SK-N-SH (cell line): Measurements from ENCODE around the gene COL5A1. TPM values are rescaled to one million over a fixed set of nuclear protein-coding genes. Genes with fewer than 3 reads are reported as not detected.

Experiments used
- CTCF ChIA-PET: fragments of 300-600, 350-600 bp; formaldehyde crosslinking; extraction: SDS; loops from one replicate; lab custom pipeline; 2021; lab: Yijun Ruan, JAX
- POLR2A ChIA-PET: fragments of 350-600 bp; sonication (Branson Sonifier 250); formaldehyde crosslinking; extraction: SDS; loops from one replicate; lab custom pipeline; 2020; ENCODE audit warnings: antibody characterized with exemption, inconsistent platforms; lab: Yijun Ruan, JAX
- DNase-seq: peaks from one replicate; pipeline ENCODE4 v3.0.0; 2012
- H2AFZ ChIP-seq: fragments of 200-600 bp; sonication (generic); 2 replicates; pipeline ENCODE4 v1.8.1; 2016; ENCODE audit warnings: antibody characterized with exemption, mild to moderate bottlenecking, low read depth
- H3F3A ChIP-seq: fragments of 200-600 bp; sonication (generic); replicated peaks from 2 replicates; pipeline ENCODE3; 2016; ENCODE audit warnings: antibody characterized with exemption, mild to moderate bottlenecking; ENCODE audit not compliant: insufficient read depth
- H3K27ac ChIP-seq, 2 experiments: fragments of 200-500 bp in 1 of 2; fragments of 200-600 bp in 1 of 2; sonication (Bioruptor generic) in 1 of 2; sonication (generic), shearing (Covaris generic) in 1 of 2; 2 replicates each; pipeline versions ENCODE4 v1.5.1 to v1.6.1; 2014 to 2016; ENCODE audit warnings: low read depth in 2 of 2, inconsistent platforms in 1 of 2, low read length in 1 of 2, mild to moderate bottlenecking in 1 of 2, mixed read lengths in 1 of 2
- H3K27me3 ChIP-seq: fragments of 200-600 bp; sonication (generic), shearing (Covaris generic); 2 replicates; pipeline ENCODE4 v1.6.1; 2016; ENCODE audit warnings: mixed run types; ENCODE audit not compliant: insufficient read depth
- H3K36me3 ChIP-seq, 2 experiments: fragments of 200-500 bp in 1 of 2; fragments of 200-600 bp in 1 of 2; sonication (Bioruptor generic) in 1 of 2; sonication (generic) in 1 of 2; replicated peaks in 1 of 2; 2 replicates each; pipeline versions ENCODE3 to v1.5.1; 2014 to 2016; ENCODE audit warnings: low read length in 1 of 2, mild to moderate bottlenecking in 1 of 2; ENCODE audit not compliant: insufficient read depth in 2 of 2, control insufficient read depth in 1 of 2
- H3K4me1 ChIP-seq, 2 experiments: fragments of 200-500 bp in 1 of 2; fragments of 200-600 bp in 1 of 2; sonication (Bioruptor generic) in 1 of 2; sonication (generic), shearing (Covaris generic) in 1 of 2; 2 replicates each; pipeline versions ENCODE4 v1.5.1 to v1.6.1; 2014 to 2016; ENCODE audit warnings: low read depth in 1 of 2, low read length in 1 of 2, mixed run types in 1 of 2; ENCODE audit not compliant: insufficient read depth in 2 of 2, control insufficient read depth in 1 of 2
- H3K4me2 ChIP-seq: fragments of 200-600 bp; sonication (generic), shearing (Covaris generic); 2 replicates; pipeline ENCODE4 v1.6.1; 2017; ENCODE audit warnings: mixed run types
- H3K4me3 ChIP-seq, 2 experiments: fragments of 200-500 bp in 1 of 2; fragments of 200-600 bp in 1 of 2; sonication (Bioruptor generic) in 1 of 2; sonication (generic), shearing (Covaris generic) in 1 of 2; 2 replicates each; pipeline versions ENCODE4 v1.5.1 to v1.8.1; 2014 to 2016; ENCODE audit warnings: low read depth in 2 of 2, inconsistent platforms in 1 of 2, low read length in 1 of 2, mild to moderate bottlenecking in 1 of 2, mixed read lengths in 1 of 2, moderate library complexity in 1 of 2
- H3K79me2 ChIP-seq: fragments of 200-600 bp; sonication (generic); 2 replicates; pipeline ENCODE4 v1.8.1; 2017; ENCODE audit warnings: mild to moderate bottlenecking; ENCODE audit not compliant: insufficient read depth
- H3K9ac ChIP-seq: fragments of 200-600 bp; sonication (generic); 2 replicates; pipeline ENCODE4 v1.6.1; 2017; ENCODE audit warnings: mixed run types
- H3K9me2 ChIP-seq: fragments of 200-600 bp; sonication (generic); 2 replicates; pipeline ENCODE4 v1.6.1; 2017; ENCODE audit warnings: mixed run types
- H3K9me3 ChIP-seq: fragments of 200-600 bp; sonication (generic); 2 replicates; pipeline ENCODE4 v1.6.1; 2017; ENCODE audit warnings: mixed run types, mild to moderate bottlenecking, moderate library complexity
- H4K20me1 ChIP-seq: fragments of 200-600 bp; sonication (generic); 2 replicates; pipeline ENCODE4 v1.6.1; 2017; ENCODE audit warnings: mild to moderate bottlenecking, mixed run types; ENCODE audit not compliant: insufficient read depth
- CTCF ChIP-seq: fragments of 200-600 bp; sonication (generic); IDR thresholded peaks from 2 replicates; pipeline ENCODE4 v1.6.1; 2017; ENCODE audit warnings: antibody characterized with exemption, mild to moderate bottlenecking, moderate library complexity
- EZH2phosphoT487 ChIP-seq: fragments of 200-600 bp; sonication (generic); IDR thresholded peaks from 2 replicates; pipeline ENCODE4 v1.6.1; 2017; ENCODE audit warnings: low read depth, mixed run types, mild to moderate bottlenecking, antibody characterized with exemption, moderate library complexity, borderline replicate concordance
- FOSL2 ChIP-seq: IDR thresholded peaks from 2 replicates; pipeline ENCODE4 v1.4.0; 2012; ENCODE audit warnings: low read depth, mild to moderate bottlenecking, moderate library complexity, borderline replicate concordance
- GABPA ChIP-seq: IDR thresholded peaks from 2 replicates; pipeline ENCODE4 v1.4.0; 2012; ENCODE audit warnings: low read depth, mild to moderate bottlenecking
- IRF3 ChIP-seq: fragments of 150-350 bp; IDR thresholded peaks from 2 replicates; pipeline ENCODE4 v1.6.1; 2016; ENCODE audit warnings: mild to moderate bottlenecking, low read depth, low read length
- JUND ChIP-seq: IDR thresholded peaks from 2 replicates; pipeline ENCODE4 v1.4.0; 2012
- MAX ChIP-seq: IDR thresholded peaks from 2 replicates; pipeline ENCODE4 v1.4.0; 2012; ENCODE audit warnings: low read depth
- NFIC ChIP-seq: IDR thresholded peaks from 2 replicates; pipeline ENCODE4 v1.4.0; 2012; ENCODE audit warnings: borderline replicate concordance
- NRF1 ChIP-seq: IDR thresholded peaks from 2 replicates; pipeline ENCODE4 v1.6.1; 2012; ENCODE audit warnings: low read depth, mild to moderate bottlenecking, low read length
- PBX3 ChIP-seq: IDR thresholded peaks from 2 replicates; pipeline ENCODE4; 2012
- POLR2AphosphoS5 ChIP-seq: IDR thresholded peaks from 2 replicates; pipeline ENCODE4 v1.6.1; 2012; ENCODE audit warnings: low read depth, low read length
- RCOR1 ChIP-seq: fragments of 150-350 bp; IDR thresholded peaks from 2 replicates; pipeline ENCODE4 v1.6.1; 2017; ENCODE audit warnings: antibody characterized with exemption, low read length
- REST ChIP-seq: IDR thresholded peaks from 2 replicates; pipeline ENCODE4 v1.6.1; 2012; ENCODE audit warnings: mild to moderate bottlenecking, low read depth, low read length, moderate library complexity
- RFX5 ChIP-seq: IDR thresholded peaks from 2 replicates; pipeline ENCODE4 v1.6.1; 2012; ENCODE audit warnings: mild to moderate bottlenecking, improper control_type of control experiment, low read length
- SIN3A ChIP-seq: IDR thresholded peaks from 2 replicates; pipeline ENCODE4 v1.6.1; 2012; ENCODE audit warnings: low read depth, mild to moderate bottlenecking, low read length, moderate library complexity, borderline replicate concordance
- USF2 ChIP-seq: fragments of 150-350 bp; IDR thresholded peaks from 2 replicates; pipeline ENCODE4 v1.6.1; 2017; ENCODE audit warnings: antibody characterized with exemption, low read length, low read depth, borderline replicate concordance
- YY1 ChIP-seq: IDR thresholded peaks from 2 replicates; pipeline ENCODE4 v1.4.0; 2012; ENCODE audit warnings: low read depth, mild to moderate bottlenecking
- WGBS: methylation state at CpG from one replicate; pipeline ENCODE4 v1.1.6; 2017; ENCODE audit warnings: low lambda C conversion rate; 5-methylcytosine and 5-hydroxymethylcytosine counted together
- polyA plus RNA-seq, 3 experiments: library from polyadenylated mRNA; depleted of rRNA; stranded (reverse); fragments of >200 nt; gene quantifications; 2 replicates each; pipeline ENCODE4 v1.2.3, GENCODE V29; 2012

COL5A1 gene
- polyA plus RNA-seq, 1 of the 3 experiments (the other 2 are of a cell fraction) = 73.8 TPM

GRCh38 chr9:134847138-134847537, 205.5 kb downstream of the COL5A1 start:
- Histone ChIP-seq H3K4me2 (no peak overlapping the region), H3K9me2 (no peaks in the 10 kb centered on the region), H3K9me3 (no peaks in the 10 kb centered on the region), H3F3A (peaks cover 22% of the 10 kb centered on the region), H3K79me2 (no peaks in the 10 kb centered on the region)
- 35% methylated on average over 3 of the region's 3 CpGs for WGBS
- no peak for DNase-seq
- CTCF ChIA-PET = no interaction called here
- no peak for TF ChIP-seq RFX5
- no peak for TF ChIP-seq IRF3
- no peak for TF ChIP-seq SIN3A
- TF ChIP-seq POLR2AphosphoS5 = no peak
- TF ChIP-seq NRF1 = no peak
- TF ChIP-seq RCOR1 = no peak
- TF ChIP-seq, all 33 proteins: peak for 0
- Histone ChIP-seq H3K36me3 (peaks cover 29 to 31% of the 10 kb centered on the region in 2 experiments), H3K4me1 (no peaks in the 10 kb centered on the region), H4K20me1 (no peaks in the 10 kb centered on the region; the same call in 1 of the 2 replicates), H3K27me3 (no peaks in the 10 kb centered on the region), H3K27ac (no peak overlapping the region), H3K9ac (no peak overlapping the region), H2AFZ (no peak overlapping the region), H3K4me3 (no peak overlapping the region)
- POLR2A ChIA-PET = no interaction called here

- H3K79me2 ChIP-seq = no peaks in the 10 kb centered on the region
- no peak overlapping the region for H3K27ac ChIP-seq
- peaks cover 21 to 24% of the 10 kb centered on the region in 2 experiments for H3K36me3 ChIP-seq
- POLR2A ChIA-PET = no interaction called here
- CTCF ChIA-PET = no interaction called here
- no peaks in the 10 kb centered on the region for H3K9me2 ChIP-seq
- H3K4me3 ChIP-seq = no peak overlapping the region
- no peaks in the 10 kb centered on the region; the same call in 1 of the 2 replicates for H4K20me1 ChIP-seq
- no peak overlapping the region for H3K9ac ChIP-seq
- TF ChIP-seq EZH2phosphoT487 (no peak), REST (no peak), JUND (no peak), NFIC (no peak), SIN3A (no peak), CTCF (no peak), MAX (no peak), NRF1 (no peak), GABPA (no peak), PBX3 (no peak), RFX5 (no peak), FOSL2 (no peak), USF2 (no peak), YY1 (no peak)
- H3K9me3 ChIP-seq = no peaks in the 10 kb centered on the region
- no peak overlapping the region for H2AFZ ChIP-seq
- DNase-seq = no peak
- H3F3A ChIP-seq = peaks cover 22% of the 10 kb centered on the region
- 61% methylated on average over 10 of the region's 16 CpGs for WGBS
- no peaks in the 10 kb centered on the region for H3K27me3 ChIP-seq
- no peak overlapping the region for H3K4me2 ChIP-seq
- no peaks in the 10 kb centered on the region for H3K4me1 ChIP-seq
These were observed 206.3 kb downstream of the COL5A1 start for GRCh38 chr9:134847752-134848432.
